ENCODE measurements around the gene LRPPRC.

- no peak for TF ChIP-seq POLR2A (IDR thresholded peaks at IDR 0.05)
- TF ChIP-seq CTCF (IDR thresholded peaks at IDR 0.05 in 4 of 5, conservative IDR thresholded peaks at IDR 0.05 in 1 of 5): no peak
Observed at GRCh38 chr2:44045061-44045460, 49.3 kb upstream of the LRPPRC start.

Measured in gastrocnemius medialis (tissue), 4 donors.